Neural cell (in vitro differentiated cells): ENCODE data around the gene NRG3.

Source experiments
- EP300 ChIP-seq: fragments of 450-650 bp; conservative IDR thresholded peaks from 2 replicates; pipeline ENCODE4 v1.6.1; 2014; ENCODE audit warnings: antibody characterized with exemption, mild to moderate bottlenecking, moderate library complexity; ENCODE audit not compliant: poor library complexity, severe bottlenecking
- SMC3 ChIP-seq: fragments of 450-650 bp; conservative IDR thresholded peaks from 2 replicates; pipeline ENCODE4 v1.6.1; 2014; ENCODE audit warnings: antibody characterized with exemption, mild to moderate bottlenecking, moderate library complexity; ENCODE audit not compliant: poor library complexity
- TF ChIP-seq, protein P1 (sequence below): fragments of 450-650 bp; IDR thresholded peaks from 2 replicates; pipeline ENCODE4 v1.5.1; 2014; ENCODE audit warnings: antibody characterized with exemption, mild to moderate bottlenecking, moderate library complexity; ENCODE audit not compliant: poor library complexity, severe bottlenecking

DNA sequence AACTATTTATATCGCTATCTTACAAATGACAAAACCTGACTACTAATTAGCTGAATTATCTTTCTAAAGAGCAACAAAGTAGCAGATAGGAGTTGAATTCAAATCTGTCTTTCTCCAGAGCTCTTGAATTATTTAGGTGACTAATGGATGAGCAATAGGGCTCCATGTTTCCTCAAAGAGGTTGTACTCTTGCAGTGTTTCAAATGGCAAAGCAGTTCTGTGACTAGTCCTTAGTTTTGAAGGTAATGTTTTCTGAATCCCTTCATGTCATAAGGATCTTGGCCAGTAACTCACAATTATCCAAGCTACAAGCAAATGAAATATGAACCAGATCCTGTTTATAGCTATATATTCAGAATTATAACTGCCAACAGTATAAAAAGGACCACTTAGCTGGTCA is 999.7 kb downstream of the NRG3 start:
- TF ChIP-seq, protein P1, sequence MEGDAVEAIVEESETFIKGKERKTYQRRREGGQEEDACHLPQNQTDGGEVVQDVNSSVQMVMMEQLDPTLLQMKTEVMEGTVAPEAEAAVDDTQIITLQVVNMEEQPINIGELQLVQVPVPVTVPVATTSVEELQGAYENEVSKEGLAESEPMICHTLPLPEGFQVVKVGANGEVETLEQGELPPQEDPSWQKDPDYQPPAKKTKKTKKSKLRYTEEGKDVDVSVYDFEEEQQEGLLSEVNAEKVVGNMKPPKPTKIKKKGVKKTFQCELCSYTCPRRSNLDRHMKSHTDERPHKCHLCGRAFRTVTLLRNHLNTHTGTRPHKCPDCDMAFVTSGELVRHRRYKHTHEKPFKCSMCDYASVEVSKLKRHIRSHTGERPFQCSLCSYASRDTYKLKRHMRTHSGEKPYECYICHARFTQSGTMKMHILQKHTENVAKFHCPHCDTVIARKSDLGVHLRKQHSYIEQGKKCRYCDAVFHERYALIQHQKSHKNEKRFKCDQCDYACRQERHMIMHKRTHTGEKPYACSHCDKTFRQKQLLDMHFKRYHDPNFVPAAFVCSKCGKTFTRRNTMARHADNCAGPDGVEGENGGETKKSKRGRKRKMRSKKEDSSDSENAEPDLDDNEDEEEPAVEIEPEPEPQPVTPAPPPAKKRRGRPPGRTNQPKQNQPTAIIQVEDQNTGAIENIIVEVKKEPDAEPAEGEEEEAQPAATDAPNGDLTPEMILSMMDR: no peak
- TF ChIP-seq EP300 (no peak), SMC3 (no peak)
